DND-41 (cell line): Measurements from ENCODE around the gene RIMS1.

Source experiments
- ATAC-seq: fragments of 200-7000 bp; cut with Tn5 transposase; 3 replicates; pipeline ENCODE4 v1.9.1; 2021; ENCODE audit warnings: low read depth; ENCODE audit not compliant: insufficient read depth
- DNase-seq: peaks from one replicate; pipeline ENCODE4 v3.0.0-alpha.2; 2020
- H2AFZ ChIP-seq: 2 replicates; pipeline ENCODE4 v1.6.0; 2012; ENCODE audit warnings: low read depth, low read length
- H3K27ac ChIP-seq: 2 replicates; pipeline ENCODE4 v1.5.1; 2012; ENCODE audit warnings: low read length, inconsistent platforms
- H3K27me3 ChIP-seq: fragments of 200-600 bp; sonication (generic); 2 replicates; pipeline ENCODE4 v1.6.0; 2012; ENCODE audit warnings: low read length, mild to moderate bottlenecking, inconsistent platforms; ENCODE audit not compliant: insufficient read depth, poor library complexity
- H3K36me3 ChIP-seq: 2 replicates; pipeline ENCODE4 v1.5.1; 2012; ENCODE audit warnings: low read length, inconsistent platforms; ENCODE audit not compliant: insufficient read depth
- H3K4me1 ChIP-seq: 2 replicates; pipeline ENCODE4 v1.5.1; 2012; ENCODE audit warnings: mild to moderate bottlenecking, low read length; ENCODE audit not compliant: insufficient read depth
- H3K4me2 ChIP-seq: 2 replicates; pipeline ENCODE4 v1.6.0; 2012; ENCODE audit warnings: mild to moderate bottlenecking, moderate library complexity, low read length, inconsistent platforms; ENCODE audit not compliant: insufficient read depth
- H3K4me3 ChIP-seq, 2 experiments: fragments of 200-600 bp in 1 of 2; shearing (Covaris generic) in 1 of 2; 2 replicates each; pipeline ENCODE4 v1.5.1; 2012 to 2016; ENCODE audit warnings: inconsistent platforms in 2 of 2, low read length in 2 of 2, mild to moderate bottlenecking in 2 of 2, low read depth in 1 of 2, moderate library complexity in 1 of 2
- H3K79me2 ChIP-seq: 2 replicates; pipeline ENCODE4 v1.6.0; 2012; ENCODE audit warnings: low read length, inconsistent platforms; ENCODE audit not compliant: insufficient read depth
- H3K9ac ChIP-seq: 2 replicates; pipeline ENCODE4 v1.6.0; 2012; ENCODE audit warnings: low read depth, mild to moderate bottlenecking, inconsistent platforms, low read length, moderate library complexity
- H3K9me3 ChIP-seq: 2 replicates; pipeline ENCODE4 v1.5.1; 2012; ENCODE audit warnings: low read length, moderate library complexity, mild to moderate bottlenecking, inconsistent platforms; ENCODE audit not compliant: insufficient read depth, severe bottlenecking
- H4K20me1 ChIP-seq: 2 replicates; pipeline ENCODE4 v1.6.0; 2012; ENCODE audit warnings: low read length; ENCODE audit not compliant: insufficient read depth
- CTCF ChIP-seq: IDR thresholded peaks from 2 replicates; pipeline ENCODE4 v1.5.1; 2012; ENCODE audit warnings: borderline replicate concordance, low read length, moderate library complexity, mild to moderate bottlenecking; ENCODE audit not compliant: poor library complexity, severe bottlenecking; ENCODE audit errors: extremely low read depth
- EZH2 ChIP-seq: IDR thresholded peaks from 3 replicates; pipeline ENCODE4 v1.6.1; 2012; ENCODE audit warnings: borderline replicate concordance, low read depth, mild to moderate bottlenecking, moderate library complexity, low read length, inconsistent platforms; ENCODE audit not compliant: severe bottlenecking

The RIMS1 gene

DNA sequence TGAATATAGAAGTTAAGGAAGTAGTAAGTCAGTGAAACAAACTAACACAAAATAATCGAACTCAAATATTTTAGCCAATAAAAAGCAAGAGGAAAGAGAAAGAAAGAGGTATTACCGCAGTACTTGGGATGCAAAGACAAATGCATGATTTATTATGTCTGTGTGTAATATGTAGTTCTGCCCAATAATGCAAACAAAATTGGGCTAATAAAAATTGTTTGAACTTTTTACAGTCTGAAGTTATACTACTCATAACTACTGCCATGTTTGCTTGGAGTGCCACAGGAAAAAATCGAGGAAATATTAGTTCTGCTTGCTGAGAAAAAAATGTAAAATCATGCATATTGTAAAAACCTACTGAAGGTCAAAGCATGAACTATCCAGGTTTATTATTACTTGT is 375.2 kb downstream of the RIMS1 start:
- TF ChIP-seq CTCF (no peak), EZH2 (no peak)
- H3K36me3 ChIP-seq = no peaks in the 10 kb centered on the region
- no peak overlapping the region for H3K27ac ChIP-seq
- no peak overlapping the region for H2AFZ ChIP-seq
- H3K27me3 ChIP-seq = no peaks in the 10 kb centered on the region
- DNase-seq (no peak), ATAC-seq (no peak)
- H3K9me3 ChIP-seq = no peaks in the 10 kb centered on the region
- no peak overlapping the region for H3K4me3 ChIP-seq
- H3K4me2 ChIP-seq = no peak overlapping the region
- no peak overlapping the region for H3K9ac ChIP-seq
- no peaks in the 10 kb centered on the region for H3K4me1 ChIP-seq
- no peaks in the 10 kb centered on the region for H3K79me2 ChIP-seq
- no peaks in the 10 kb centered on the region for H4K20me1 ChIP-seq

DNA sequence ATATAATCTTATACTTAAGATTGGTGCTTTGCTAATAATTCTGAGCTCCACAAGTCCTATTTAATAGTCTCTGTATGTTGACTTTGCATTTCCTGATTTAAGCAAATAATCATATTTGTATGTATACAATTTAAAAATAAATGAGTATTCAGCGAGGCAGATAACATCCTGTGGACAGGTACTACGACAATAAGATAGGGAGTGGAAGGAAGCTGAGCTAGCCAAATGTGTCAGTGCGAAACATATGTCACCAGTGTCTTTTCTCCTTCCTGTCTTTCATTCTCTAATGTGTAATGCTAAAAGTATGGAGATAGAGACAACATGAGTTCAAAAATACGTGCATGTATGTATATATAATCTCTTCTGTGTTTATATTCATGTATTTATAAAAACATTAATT is 375.9 kb downstream of the RIMS1 start:
- TF ChIP-seq EZH2 (no peak), CTCF (no peak)
- Histone ChIP-seq H3K36me3 (no peaks in the 10 kb centered on the region), H3K79me2 (no peaks in the 10 kb centered on the region), H3K4me3 (no peak overlapping the region), H3K27me3 (no peaks in the 10 kb centered on the region), H3K4me1 (no peaks in the 10 kb centered on the region), H3K9ac (no peak overlapping the region), H3K9me3 (no peaks in the 10 kb centered on the region), H3K27ac (no peak overlapping the region), H3K4me2 (no peak overlapping the region), H2AFZ (no peak overlapping the region), H4K20me1 (no peaks in the 10 kb centered on the region)
- ATAC-seq (no peak), DNase-seq (no peak)

DNA sequence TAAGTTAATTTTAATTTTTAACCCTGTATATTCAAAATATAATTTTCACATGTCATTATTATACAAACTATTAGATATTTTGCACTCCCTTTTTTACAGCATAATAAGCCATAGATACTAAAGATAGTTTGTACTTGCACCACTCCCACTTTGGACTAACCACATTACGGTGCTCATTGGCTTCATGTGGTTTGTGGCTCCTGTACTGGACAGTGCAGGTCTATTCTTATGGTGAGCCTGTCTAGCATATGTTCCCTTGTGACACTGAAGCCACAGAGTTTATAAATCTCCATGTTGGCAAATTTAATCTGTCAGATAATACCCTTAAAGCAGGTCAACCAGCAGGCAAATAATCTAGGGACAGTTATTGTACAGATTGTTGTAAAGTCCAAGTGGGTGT is 381.1 kb downstream of the RIMS1 start:
- H3K9ac ChIP-seq = no peak overlapping the region
- TF ChIP-seq EZH2 (no peak), CTCF (no peak)
- no peak overlapping the region for H2AFZ ChIP-seq
- no peak overlapping the region for H3K27ac ChIP-seq
- ATAC-seq (no peak), DNase-seq (no peak)
- H3K4me1 ChIP-seq = no peaks in the 10 kb centered on the region
- H3K4me3 ChIP-seq = no peak overlapping the region
- no peaks in the 10 kb centered on the region for H3K27me3 ChIP-seq
- H4K20me1 ChIP-seq = no peaks in the 10 kb centered on the region
- H3K79me2 ChIP-seq = no peaks in the 10 kb centered on the region
- H3K36me3 ChIP-seq = no peaks in the 10 kb centered on the region
- H3K9me3 ChIP-seq = no peaks in the 10 kb centered on the region
- no peak overlapping the region for H3K4me2 ChIP-seq

- H3K27me3 ChIP-seq = no peaks in the 10 kb centered on the region
- DNase-seq (no peak), ATAC-seq (no peak)
- H3K36me3 ChIP-seq = no peaks in the 10 kb centered on the region
- no peak overlapping the region for H3K4me2 ChIP-seq
- no peak overlapping the region for H3K27ac ChIP-seq
- no peak for TF ChIP-seq CTCF
- TF ChIP-seq EZH2 = no peak
- H3K4me3 ChIP-seq = no peak overlapping the region
- H3K9me3 ChIP-seq = no peaks in the 10 kb centered on the region
- H3K4me1 ChIP-seq = no peaks in the 10 kb centered on the region
- H2AFZ ChIP-seq = no peak overlapping the region
- H3K9ac ChIP-seq = no peak overlapping the region
- H3K79me2 ChIP-seq = no peaks in the 10 kb centered on the region
- no peaks in the 10 kb centered on the region for H4K20me1 ChIP-seq
Measured at GRCh38 chr6:72271531-72271930, 385.2 kb downstream of the RIMS1 start.
